Tibial nerve (tissue), 4 donors: ENCODE measurements around the gene GPR152.
A peak's percentile ranks its signal among the peaks of the same experiment; 100 is the strongest.

Source experiments
- CTCF ChIP-seq, 5 experiments: fragments of 200-600 bp in 3 of 5; fragments of 450-650 bp in 2 of 5; sonication (generic) in 3 of 5; IDR thresholded peaks; one replicate each; pipeline ENCODE4 v1.5.1; 2016 to 2019; ENCODE audit warnings: antibody characterized with exemption in 5 of 5, mild to moderate bottlenecking in 3 of 5, moderate library complexity in 2 of 5
- EP300 ChIP-seq, 2 donors: sonication (generic); formaldehyde crosslinking; IDR thresholded peaks; one replicate each; pipeline ENCODE4 v1.6.1; 2017; ENCODE audit warnings: antibody characterized with exemption in 2 of 2, mild to moderate bottlenecking in 1 of 2
- POLR2A ChIP-seq, 2 donors: fragments of 450-650 bp; IDR thresholded peaks; one replicate each; pipeline ENCODE4 v1.6.1; 2017; ENCODE audit warnings: antibody characterized with exemption in 2 of 2, mild to moderate bottlenecking in 2 of 2, moderate library complexity in 2 of 2

GRCh38 chr11:67428052-67429001, 24.2 kb downstream of the GPR152 start, which contains the start of gene RPS6KB2:
- TF ChIP-seq POLR2A (IDR thresholded peaks at IDR 0.05) (peak; percentile 82 to 92), CTCF (IDR thresholded peaks at IDR 0.05) (peak in 2 of 5 experiments; percentile 31 to 54), EP300 (IDR thresholded peaks at IDR 0.05) (peak; percentile 98 to 100)
